GM12873 (cell line): ENCODE results near the gene ADAM10.

ENCODE experiments used
- TF ChIP-seq, protein P1 (sequence below): IDR thresholded peaks from 2 replicates; pipeline ENCODE4 v1.5.1; 2012; ENCODE audit warnings: low read depth, mild to moderate bottlenecking, moderate library complexity, low read length, control low read depth; ENCODE audit not compliant: insufficient read depth; ENCODE audit errors: missing control alignments

The ADAM10 gene

DNA sequence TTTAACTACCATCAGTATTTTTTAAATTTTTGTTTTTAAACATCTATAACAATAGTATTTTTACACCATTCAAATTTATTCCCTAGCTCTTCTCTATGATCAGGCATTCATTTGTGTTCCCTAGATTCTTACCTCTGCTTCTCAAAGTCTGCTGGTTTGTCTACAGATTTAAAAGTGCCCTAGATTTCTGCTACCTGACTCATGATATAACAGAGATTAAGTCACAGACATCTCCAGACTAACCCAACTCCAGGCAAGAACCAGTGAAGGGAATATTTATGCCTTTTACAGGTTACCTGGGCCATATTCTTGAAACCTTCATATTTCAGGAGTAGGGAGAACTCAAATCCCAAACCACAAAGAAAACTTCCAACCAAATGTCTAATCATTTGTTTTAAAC is 38.8 kb downstream of the ADAM10 start:
- TF ChIP-seq, protein P1, sequence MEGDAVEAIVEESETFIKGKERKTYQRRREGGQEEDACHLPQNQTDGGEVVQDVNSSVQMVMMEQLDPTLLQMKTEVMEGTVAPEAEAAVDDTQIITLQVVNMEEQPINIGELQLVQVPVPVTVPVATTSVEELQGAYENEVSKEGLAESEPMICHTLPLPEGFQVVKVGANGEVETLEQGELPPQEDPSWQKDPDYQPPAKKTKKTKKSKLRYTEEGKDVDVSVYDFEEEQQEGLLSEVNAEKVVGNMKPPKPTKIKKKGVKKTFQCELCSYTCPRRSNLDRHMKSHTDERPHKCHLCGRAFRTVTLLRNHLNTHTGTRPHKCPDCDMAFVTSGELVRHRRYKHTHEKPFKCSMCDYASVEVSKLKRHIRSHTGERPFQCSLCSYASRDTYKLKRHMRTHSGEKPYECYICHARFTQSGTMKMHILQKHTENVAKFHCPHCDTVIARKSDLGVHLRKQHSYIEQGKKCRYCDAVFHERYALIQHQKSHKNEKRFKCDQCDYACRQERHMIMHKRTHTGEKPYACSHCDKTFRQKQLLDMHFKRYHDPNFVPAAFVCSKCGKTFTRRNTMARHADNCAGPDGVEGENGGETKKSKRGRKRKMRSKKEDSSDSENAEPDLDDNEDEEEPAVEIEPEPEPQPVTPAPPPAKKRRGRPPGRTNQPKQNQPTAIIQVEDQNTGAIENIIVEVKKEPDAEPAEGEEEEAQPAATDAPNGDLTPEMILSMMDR, result no peak

DNA sequence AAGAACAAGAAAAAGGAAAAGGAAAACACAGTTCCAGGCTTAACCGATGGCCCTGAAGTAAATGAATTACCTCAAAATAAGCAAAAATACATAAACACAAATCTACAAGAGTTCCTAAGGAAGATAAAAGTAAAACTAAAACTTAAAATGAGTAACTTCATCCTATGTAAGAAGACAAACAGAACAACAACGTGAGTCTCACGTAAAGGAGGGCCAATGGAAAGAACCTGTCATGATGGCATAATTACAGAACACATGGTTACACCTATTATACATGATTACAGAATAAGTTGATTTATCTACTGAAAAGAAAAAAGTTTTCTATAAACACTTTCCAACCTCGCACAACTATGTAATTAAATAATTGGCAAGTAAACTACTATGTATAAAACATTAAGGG is 42.1 kb downstream of the ADAM10 start:
- TF ChIP-seq, protein P1, result no peak

DNA sequence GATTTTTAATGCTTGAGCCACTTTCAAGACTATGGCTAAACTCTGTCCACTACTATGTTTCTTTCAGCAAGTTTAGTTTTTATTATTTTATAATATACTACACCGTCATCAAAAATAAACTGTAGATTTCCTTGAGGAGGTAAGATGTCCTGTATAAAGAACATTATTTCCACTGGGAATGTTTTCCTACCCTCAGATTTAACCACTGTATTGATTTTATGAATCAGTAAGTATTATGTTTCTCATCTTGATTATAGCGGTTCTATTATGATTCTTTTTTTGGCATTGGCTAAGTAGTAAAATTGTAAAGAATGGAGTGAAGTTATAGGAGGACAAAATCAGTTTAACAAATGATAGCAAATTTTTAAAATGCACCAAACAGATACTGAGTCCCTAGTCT is 44.4 kb downstream of the ADAM10 start:
- TF ChIP-seq, protein P1, result no peak

DNA sequence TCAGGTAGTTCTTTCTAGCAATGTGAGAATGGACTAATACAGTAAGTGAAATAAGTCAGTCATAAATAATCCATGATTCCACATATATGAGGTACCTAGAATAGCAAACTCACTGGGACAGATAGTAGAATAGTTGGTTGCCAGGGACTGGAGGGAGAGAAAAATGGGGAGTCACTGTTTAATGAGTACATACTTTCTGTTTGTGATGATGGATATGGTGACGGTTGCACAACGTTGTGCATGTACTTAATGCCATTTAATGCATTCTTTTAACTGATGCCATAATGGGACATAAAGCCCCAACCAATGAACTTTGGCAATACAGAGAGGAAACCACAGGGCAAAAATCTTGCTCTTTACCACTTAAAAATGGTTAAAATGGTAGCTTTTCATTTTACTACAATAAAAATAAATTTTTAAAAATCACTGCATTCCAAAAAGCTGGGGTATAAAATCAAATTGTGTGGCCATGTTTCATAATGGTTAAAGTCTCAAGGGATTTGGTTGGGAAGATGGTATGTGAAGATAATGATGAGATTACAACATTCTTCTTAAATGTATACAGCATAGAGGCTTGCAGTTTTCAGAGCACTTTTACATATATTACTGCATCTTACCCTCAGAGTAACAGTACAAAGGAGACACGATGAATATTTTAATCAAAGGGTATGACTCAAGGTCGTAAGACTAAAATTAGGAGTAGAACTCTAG is 45.2 kb downstream of the ADAM10 start:
- TF ChIP-seq, protein P1, result no peak

DNA sequence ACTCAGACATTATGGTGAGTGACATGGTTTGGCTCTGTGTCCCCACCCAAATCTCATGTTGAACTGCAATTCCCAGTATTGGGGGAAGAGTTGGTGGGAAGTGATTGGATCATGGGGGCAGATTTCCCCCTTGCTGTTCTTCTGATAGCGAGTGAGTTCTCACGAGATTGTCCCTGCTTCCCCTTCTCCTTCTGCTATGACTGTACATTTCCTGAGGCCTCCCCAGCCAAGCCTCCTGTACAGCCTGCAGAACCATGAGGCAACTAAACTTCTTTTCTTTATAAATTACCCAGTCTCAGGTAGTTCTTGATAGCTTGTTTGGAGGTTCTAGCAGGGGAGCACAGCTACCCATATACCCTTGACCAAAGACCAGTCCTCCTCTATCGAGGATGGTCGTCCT is 45.9 kb downstream of the ADAM10 start:
- TF ChIP-seq, protein P1, result no peak

DNA sequence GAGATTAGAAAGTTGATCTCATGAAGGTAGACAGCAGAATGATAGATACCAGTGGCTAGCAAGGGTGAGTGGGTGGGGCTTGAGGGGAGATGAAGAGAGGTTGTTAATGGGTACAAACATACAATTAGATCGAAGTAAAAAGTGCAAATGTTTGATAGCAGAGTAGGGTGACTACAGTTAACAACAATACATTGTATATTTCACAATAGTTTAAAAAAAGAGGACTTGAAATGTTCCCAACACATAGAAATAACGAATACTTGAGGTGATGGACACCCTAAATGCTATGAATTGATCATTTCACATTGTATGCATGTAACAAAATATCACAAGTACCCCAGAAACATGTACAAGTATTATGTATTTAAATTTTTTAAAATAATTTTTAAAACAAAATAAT is 47.3 kb downstream of the ADAM10 start:
- TF ChIP-seq, protein P1, result no peak

DNA sequence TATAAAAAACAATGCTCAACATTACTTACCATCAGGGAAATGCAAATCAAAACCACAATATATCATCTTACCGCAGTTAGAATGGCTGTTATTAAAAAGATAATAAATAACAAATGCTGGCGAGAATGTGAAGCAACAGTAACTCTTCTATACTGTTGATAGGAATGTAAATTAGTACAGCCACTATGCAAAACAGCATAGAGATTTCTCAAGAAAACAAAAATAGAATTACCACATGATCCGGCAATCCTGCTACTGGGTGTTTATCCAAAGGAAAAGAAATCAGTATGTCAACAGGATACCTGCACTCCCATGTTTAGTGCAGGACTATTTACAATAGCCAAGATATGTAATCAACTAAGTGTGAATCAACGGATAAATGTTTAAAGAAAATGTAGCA is 48.1 kb downstream of the ADAM10 start:
- TF ChIP-seq, protein P1, result no peak
